Heart right ventricle (tissue), 16 donors: ENCODE measurements around the gene BTBD8. TPM values are rescaled to one million over a fixed set of nuclear protein-coding genes. Genes with fewer than 3 reads are reported as not detected.

Experiments
- ATAC-seq, 8 donors: fragments of 200-7000 bp; cut with Tn5 transposase; one replicate each; pipeline ENCODE4 v1.9.1; 2020; ENCODE audit warnings: mild to moderate bottlenecking in 8 of 8, moderate library complexity in 8 of 8, moderate number of reproducible peaks in 1 of 8
- DNase-seq, 2 donors: peaks; one replicate each; pipeline ENCODE4 v3.0.0-alpha.2; 2020
- H3K27ac ChIP-seq, 10 donors: fragments of 200-600 bp; sonication (generic) in 2 of 10; one replicate each; pipeline versions ENCODE4 v1.5.0 to v1.8.0; 2020 to 2022; ENCODE audit warnings: mild to moderate bottlenecking in 3 of 10
- H3K27me3 ChIP-seq, 7 donors: fragments of 200-600 bp; one replicate each; pipeline ENCODE4 v1.8.0; 2021 to 2022; ENCODE audit warnings: mild to moderate bottlenecking in 2 of 7
- H3K36me3 ChIP-seq, 9 donors: fragments of 200-600 bp; sonication (generic) in 1 of 9; one replicate each; pipeline versions ENCODE4 v1.5.0 to v1.8.0; 2020 to 2022; ENCODE audit warnings: mild to moderate bottlenecking in 2 of 9
- H3K4me1 ChIP-seq, 9 donors: fragments of 200-600 bp; sonication (generic) in 1 of 9; one replicate each; pipeline versions ENCODE4 v1.5.0 to v1.8.0; 2020 to 2022; ENCODE audit warnings: mild to moderate bottlenecking in 4 of 9
- H3K4me3 ChIP-seq, 10 donors: fragments of 200-600 bp; sonication (generic) in 2 of 10; one replicate each; pipeline versions ENCODE4 v1.5.0 to v1.8.0; 2020 to 2022; ENCODE audit warnings: mild to moderate bottlenecking in 7 of 10, moderate library complexity in 2 of 10
- H3K9me3 ChIP-seq, 11 donors: fragments of 200-600 bp in 10 of 11; sonication (generic) in 2 of 11; one replicate each; pipeline versions ENCODE4 v1.5.0 to v1.8.0; 2013 to 2022; ENCODE audit warnings: mild to moderate bottlenecking in 2 of 11, control low read depth in 1 of 11, moderate library complexity in 1 of 11
- WGBS, 2 donors: extraction: QIAGEN DNeasy Blood & Tissue Kit; methylation state at CpG; one replicate each; pipeline ENCODE4 v1.1.7; 2013; ENCODE audit warnings: inconsistent platforms in 1 of 2; 5-methylcytosine and 5-hydroxymethylcytosine counted together
- intact Hi-C, 10 donors: fragments of 100-400 bp; cut with DNase I; formaldehyde crosslinking; loops; one replicate each; pipeline versions ENCODE4 v1.11.1 to v1.14.2; 2022
- polyA plus RNA-seq, 2 donors: library from polyadenylated mRNA; stranded (reverse); fragments of 200-250 nt; gene quantifications; one replicate each; pipeline ENCODE4 v1.2.3, GENCODE V29; 2013
- total RNA-seq, 10 donors: library from RNA; stranded (reverse); fragmentation: NEBNext Ultra II Directional in 3 of 10; extraction: Animal tissue kit (Norgen Biotek cat#: 25700) in 3 of 10; gene quantifications; one replicate each; pipeline versions ENCODE4 v1.2.1 to v1.2.4, GENCODE V29; 2021 to 2023
- TF ChIP-seq, protein P1 (sequence below), 9 donors: fragments of 200-600 bp; sonication (generic) in 2 of 9; IDR thresholded peaks; one replicate each; pipeline versions ENCODE4 v1.5.0 to v1.8.0; 2021 to 2022; ENCODE audit warnings: antibody characterized with exemption in 9 of 9, mild to moderate bottlenecking in 5 of 9, moderate library complexity in 1 of 9
- donor health status: Arrhythmogenic right ventricular cardiomyopathy.
- donor health status: ischemic (EF 13 %, LVEDD 7.1; RV severe dilation, severe dysfunction).
- donor health status: healthy with polysubstance abuse.
- donor health status: DM: no; HTN: yes; CAD: no.
- donor health status: DM: no; HTN: no; CAD: no.
- donor health status: ischemic (EF 25% LVEDD 6.9; RV normal size, moderate dysfunction).
- donor health status: ischemic (EF 25% LVEDD 5.7; RV mildly dilated, moderate dysfunction).
- donor health status: healthy.
- donor health status: DM: yes; HTN: yes; CAD: no.
- donor health status: Ischemic cardiomyopathy.
- donor health status: ischemic (EF 35%, LVEDD 5.7; RV mildly dilated, moderate dysfunction).
- donor health status: nonischemic (EF 11% LVEDD 7.7; RV severe dilation, severe dysfunction).
- donor health status: DM: yes; HTN: yes; CAD: no.
- donor health status: PGD.
- donor health status: ischemic (EF 29% LVEDD 5.4; RV normal size, mild dysfunction).
- donor health status: nonischemic (EF 23%, LVEDD 6.1; RV moderate dilation, normal function).

BTBD8 gene
- total and polyA plus RNA-seq, 12 donors, result 0.30 to 6.1 (median 4.1) TPM

DNA sequence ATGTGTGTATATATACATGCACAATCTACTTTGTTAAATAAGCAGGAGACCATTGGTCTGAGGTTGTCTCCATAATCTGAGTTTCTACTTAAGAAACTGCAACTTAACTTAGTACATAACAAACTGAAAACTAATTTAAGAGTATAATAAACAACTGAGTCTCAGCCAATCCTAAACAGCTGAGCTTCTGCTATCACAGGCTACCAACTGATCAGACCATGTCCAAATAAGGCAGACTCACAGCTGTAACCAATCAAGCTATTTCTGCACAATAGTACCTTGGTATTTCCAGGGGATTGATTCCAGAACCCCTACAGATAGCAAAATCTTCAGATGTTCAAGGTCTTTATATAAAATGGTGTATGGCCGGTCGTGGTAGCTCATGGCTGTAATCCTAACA, 111.6 kb downstream of the BTBD8 start:
- Histone ChIP-seq H3K27me3 (no peaks in the 10 kb centered on the region), H3K4me1 (peaks cover 0 to 4% (median 0%) of the 10 kb centered on the region in 9 donors), H3K9me3 (peaks cover 0 to 4% (median 0%) of the 10 kb centered on the region in 11 donors), H3K27ac (no peak overlapping the region), H3K36me3 (no peaks in the 10 kb centered on the region), H3K4me3 (no peak overlapping the region)
- intact Hi-C loops, result no loop called here
- no peak for DNase-seq
- TF ChIP-seq, protein P1, sequence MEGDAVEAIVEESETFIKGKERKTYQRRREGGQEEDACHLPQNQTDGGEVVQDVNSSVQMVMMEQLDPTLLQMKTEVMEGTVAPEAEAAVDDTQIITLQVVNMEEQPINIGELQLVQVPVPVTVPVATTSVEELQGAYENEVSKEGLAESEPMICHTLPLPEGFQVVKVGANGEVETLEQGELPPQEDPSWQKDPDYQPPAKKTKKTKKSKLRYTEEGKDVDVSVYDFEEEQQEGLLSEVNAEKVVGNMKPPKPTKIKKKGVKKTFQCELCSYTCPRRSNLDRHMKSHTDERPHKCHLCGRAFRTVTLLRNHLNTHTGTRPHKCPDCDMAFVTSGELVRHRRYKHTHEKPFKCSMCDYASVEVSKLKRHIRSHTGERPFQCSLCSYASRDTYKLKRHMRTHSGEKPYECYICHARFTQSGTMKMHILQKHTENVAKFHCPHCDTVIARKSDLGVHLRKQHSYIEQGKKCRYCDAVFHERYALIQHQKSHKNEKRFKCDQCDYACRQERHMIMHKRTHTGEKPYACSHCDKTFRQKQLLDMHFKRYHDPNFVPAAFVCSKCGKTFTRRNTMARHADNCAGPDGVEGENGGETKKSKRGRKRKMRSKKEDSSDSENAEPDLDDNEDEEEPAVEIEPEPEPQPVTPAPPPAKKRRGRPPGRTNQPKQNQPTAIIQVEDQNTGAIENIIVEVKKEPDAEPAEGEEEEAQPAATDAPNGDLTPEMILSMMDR (IDR thresholded peaks at IDR 0.05), result no peak
- ATAC-seq, result no peak
- whole genome bisulfite sequencing, 2 donors, result 78 to 82% methylated on average over 2 of the region's 2 CpGs

DNA sequence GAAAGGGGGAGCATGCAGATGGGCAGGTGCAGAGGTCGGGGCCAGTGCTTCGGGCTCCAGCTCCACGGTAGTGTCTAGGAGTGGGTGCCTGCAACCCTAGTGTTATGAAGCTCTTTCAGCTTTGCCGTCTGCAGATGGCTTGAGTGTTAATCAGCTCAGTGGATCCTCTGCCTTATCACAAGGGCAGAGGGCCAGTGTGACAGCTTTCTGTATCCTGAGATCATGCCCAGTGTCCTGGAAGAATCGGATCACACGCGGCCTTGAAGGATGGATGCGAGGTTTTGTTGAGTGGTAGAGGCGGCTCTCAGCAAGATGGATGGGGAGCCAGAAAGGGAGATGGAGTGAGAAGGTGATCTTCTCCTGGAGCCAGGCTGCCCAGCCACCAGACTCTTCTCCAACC, 112.1 kb downstream of the BTBD8 start:
- Histone ChIP-seq H3K27ac (no peak overlapping the region), H3K4me3 (no peak overlapping the region), H3K27me3 (no peaks in the 10 kb centered on the region), H3K9me3 (peaks cover 0 to 4% (median 0%) of the 10 kb centered on the region in 11 donors), H3K36me3 (no peaks in the 10 kb centered on the region), H3K4me1 (peaks cover 0 to 4% (median 0%) of the 10 kb centered on the region in 9 donors)
- intact Hi-C loops, result no loop called here
- 81 to 87% methylated on average over 9 of the region's 9 CpGs for WGBS, 2 donors
- ATAC-seq (no peak), DNase-seq (no peak)
- TF ChIP-seq, protein P1 (IDR thresholded peaks at IDR 0.05), result no peak

DNA sequence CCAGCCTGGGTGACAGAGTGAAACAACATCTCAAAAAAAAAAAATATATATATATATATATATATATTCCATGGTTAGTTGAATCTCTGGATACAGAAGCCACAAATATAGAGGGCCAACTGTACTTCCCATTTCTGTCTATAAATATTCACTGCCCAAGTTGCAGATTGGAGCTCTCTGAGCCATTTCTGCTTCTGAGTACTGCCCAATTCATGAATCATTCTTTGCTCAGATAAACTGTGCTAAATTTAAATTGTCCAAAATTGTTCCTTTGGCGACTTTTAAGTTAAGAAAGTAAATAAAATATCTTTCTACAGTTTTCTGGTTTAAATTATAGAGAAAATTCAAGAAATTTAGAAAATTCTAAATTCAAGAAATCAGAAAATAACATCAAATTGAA, 114.4 kb downstream of the BTBD8 start:
- H3K9me3 ChIP-seq, result peaks cover 0 to 4% (median 0%) of the 10 kb centered on the region in 11 donors
- H3K36me3 ChIP-seq, result no peaks in the 10 kb centered on the region
- DNase-seq (no peak), ATAC-seq (no peak)
- TF ChIP-seq, protein P1 (IDR thresholded peaks at IDR 0.05), result no peak
- 64 to 69% methylated on average over 1 of the region's 1 CpG for WGBS, 2 donors
- no peaks in the 10 kb centered on the region for H3K27me3 ChIP-seq
- intact Hi-C loops, result no loop called here
- H3K27ac ChIP-seq, result no peak overlapping the region
- no peak overlapping the region for H3K4me3 ChIP-seq
- H3K4me1 ChIP-seq, result peaks cover 0 to 4% (median 0%) of the 10 kb centered on the region in 9 donors

DNA sequence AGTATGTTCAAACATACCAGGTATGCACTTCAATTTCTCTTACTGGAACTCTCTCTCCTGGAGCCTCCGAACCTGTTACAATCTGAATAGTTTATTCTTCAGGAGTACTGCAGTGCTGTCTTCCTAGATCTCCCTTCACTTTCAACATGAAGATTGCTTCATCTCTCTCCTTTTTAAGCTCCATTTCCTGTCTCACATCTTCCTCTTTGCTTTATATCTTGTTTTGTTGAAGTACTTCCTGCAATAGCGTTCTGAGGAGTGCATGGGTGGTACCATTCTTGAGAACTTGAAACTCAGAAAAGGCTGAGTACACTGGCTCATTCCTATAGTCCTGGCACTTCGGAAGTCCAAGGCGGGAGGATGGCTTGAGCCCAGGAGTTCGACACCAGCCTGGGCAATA, 121.8 kb downstream of the BTBD8 start:
- Histone ChIP-seq H3K9me3 (peaks cover 0 to 12% (median 4%) of the 10 kb centered on the region in 11 donors), H3K4me3 (no peak overlapping the region), H3K27me3 (no peaks in the 10 kb centered on the region), H3K27ac (no peak overlapping the region), H3K4me1 (no peaks in the 10 kb centered on the region), H3K36me3 (no peaks in the 10 kb centered on the region)
- intact Hi-C loops, result no loop called here
- no peak for ATAC-seq
- DNase-seq, result no peak
- TF ChIP-seq, protein P1 (IDR thresholded peaks at IDR 0.05), result no peak
- 77 to 83% methylated on average over 5 of the region's 5 CpGs for WGBS, 2 donors
